ENCODE measurements around the gene TXNRD3. TPM values are rescaled to one million over a fixed set of nuclear protein-coding genes. Genes with fewer than 3 reads are reported as not detected.

Gene TXNRD3
- total RNA-seq, 3 donors from 2014 or later: 11.8 to 19.3 (median 16.4) TPM

DNA sequence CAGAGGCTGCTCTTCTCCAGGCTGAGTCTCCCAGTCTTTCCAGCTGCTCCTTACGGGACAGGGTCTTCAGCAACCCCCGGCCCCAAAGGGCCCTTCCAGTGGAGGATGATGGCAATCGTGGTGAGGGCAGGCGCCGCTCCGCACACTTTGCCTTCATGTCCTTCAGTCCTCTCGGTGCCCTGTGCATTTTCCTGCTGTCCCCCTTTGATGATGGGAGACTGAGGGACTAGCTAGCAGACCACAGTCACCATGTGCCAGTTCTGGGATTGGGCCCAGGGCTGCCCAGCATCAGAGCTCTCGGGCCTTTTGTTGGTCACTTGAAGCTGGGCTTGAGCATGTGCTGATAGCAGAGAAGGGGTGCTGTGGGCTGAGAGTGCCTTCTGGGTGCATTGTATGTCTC lies 8.8 kb upstream of the TXNRD3 start:
- no peaks in the 10 kb centered on the region for H3K36me3 ChIP-seq
- H3K4me1 ChIP-seq: no peaks in the 10 kb centered on the region
- DNase-seq (ENCODE audit: low spot score in 2 of 2): no peak
- H3K27me3 ChIP-seq: peaks cover 0 to 32% of the 10 kb centered on the region in 2 donors
- H3K4me3 ChIP-seq: no peak overlapping the region
- no peaks in the 10 kb centered on the region for H3K9me3 ChIP-seq
- no peak for TF ChIP-seq POLR2A (IDR thresholded peaks at IDR 0.05)
- TF ChIP-seq POLR2AphosphoS5 (IDR thresholded peaks at IDR 0.05): no peak
- TF ChIP-seq, protein P1, sequence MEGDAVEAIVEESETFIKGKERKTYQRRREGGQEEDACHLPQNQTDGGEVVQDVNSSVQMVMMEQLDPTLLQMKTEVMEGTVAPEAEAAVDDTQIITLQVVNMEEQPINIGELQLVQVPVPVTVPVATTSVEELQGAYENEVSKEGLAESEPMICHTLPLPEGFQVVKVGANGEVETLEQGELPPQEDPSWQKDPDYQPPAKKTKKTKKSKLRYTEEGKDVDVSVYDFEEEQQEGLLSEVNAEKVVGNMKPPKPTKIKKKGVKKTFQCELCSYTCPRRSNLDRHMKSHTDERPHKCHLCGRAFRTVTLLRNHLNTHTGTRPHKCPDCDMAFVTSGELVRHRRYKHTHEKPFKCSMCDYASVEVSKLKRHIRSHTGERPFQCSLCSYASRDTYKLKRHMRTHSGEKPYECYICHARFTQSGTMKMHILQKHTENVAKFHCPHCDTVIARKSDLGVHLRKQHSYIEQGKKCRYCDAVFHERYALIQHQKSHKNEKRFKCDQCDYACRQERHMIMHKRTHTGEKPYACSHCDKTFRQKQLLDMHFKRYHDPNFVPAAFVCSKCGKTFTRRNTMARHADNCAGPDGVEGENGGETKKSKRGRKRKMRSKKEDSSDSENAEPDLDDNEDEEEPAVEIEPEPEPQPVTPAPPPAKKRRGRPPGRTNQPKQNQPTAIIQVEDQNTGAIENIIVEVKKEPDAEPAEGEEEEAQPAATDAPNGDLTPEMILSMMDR (IDR thresholded peaks at IDR 0.05): no peak
- intact Hi-C loops (cut with DNase I; ENCODE audit: low total_unique reads): no loop called here
- H3K27ac ChIP-seq: no peak overlapping the region

DNA sequence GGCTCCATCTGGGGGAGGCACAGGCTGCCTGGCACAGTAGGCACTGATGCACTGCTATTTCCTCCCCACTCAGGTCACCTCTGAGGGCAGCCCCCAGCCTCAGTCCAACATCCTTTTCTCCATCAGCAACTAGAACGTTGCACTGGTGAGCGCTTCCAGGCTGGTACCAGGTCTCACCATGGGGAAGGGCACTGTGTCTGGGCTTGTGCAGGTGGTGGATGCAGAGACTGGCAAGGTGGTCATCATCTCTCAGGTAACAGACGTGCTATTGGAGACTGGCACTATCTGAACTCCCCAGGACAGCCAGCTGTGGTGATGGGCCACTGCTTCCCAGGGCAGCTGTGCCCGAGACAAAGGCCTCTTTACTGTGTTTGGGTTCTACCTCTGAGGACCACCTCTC lies 8.3 kb upstream of the TXNRD3 start:
- TF ChIP-seq POLR2A (IDR thresholded peaks at IDR 0.05): no peak
- TF ChIP-seq, protein P1 (IDR thresholded peaks at IDR 0.05): no peak
- TF ChIP-seq POLR2AphosphoS5 (IDR thresholded peaks at IDR 0.05): no peak
- intact Hi-C loops (cut with DNase I; ENCODE audit: low total_unique reads): no loop called here

DNA sequence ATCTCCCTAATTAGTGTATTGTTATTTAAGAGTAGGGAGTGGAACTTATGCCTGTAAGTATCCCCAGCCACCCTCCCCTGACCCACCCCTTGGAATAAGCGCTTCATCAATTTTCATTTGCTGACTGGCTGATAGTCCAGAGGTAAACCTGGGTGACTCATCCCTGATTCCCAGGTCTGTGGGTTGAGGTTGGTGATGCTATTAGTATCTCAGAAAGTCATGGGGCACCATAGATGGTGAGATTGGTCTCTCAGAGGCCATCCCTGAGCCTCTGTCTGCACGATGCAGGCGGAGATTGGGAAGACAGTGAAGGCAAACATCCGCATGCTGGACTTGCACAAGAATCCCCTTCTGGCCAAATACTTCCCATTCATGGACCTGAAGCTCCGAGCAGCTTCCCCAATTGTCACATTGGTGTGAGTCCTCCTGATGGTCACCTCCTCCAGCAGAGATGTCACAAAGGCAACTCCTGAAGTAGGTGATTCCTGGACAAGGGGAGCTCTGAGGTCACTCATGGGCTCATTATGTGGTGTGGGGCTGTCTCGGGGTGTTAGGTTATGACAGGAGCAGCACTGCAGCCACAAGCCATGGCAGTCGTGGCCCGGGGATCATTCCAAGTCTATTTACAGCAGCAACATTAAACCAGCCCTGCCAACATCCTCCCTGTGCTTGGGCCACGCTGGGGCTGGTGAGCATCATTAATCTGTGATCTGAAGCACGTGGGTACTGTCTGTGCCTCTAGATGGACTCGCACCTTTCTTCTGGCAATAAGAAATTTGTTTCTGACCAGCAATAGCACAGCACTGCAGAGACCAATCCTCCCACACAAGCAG lies 6.8 kb upstream of the TXNRD3 start:
- intact Hi-C loops (cut with DNase I; ENCODE audit: low total_unique reads): no loop called here

More for the DNA sequence above, 8.3 kb upstream of the TXNRD3 start:
- DNase-seq (ENCODE audit: low spot score in 2 of 2): no peak
- Histone ChIP-seq H3K4me1 (no peaks in the 10 kb centered on the region), H3K36me3 (no peaks in the 10 kb centered on the region), H3K27ac (no peak overlapping the region), H3K27me3 (peaks cover 0 to 32% of the 10 kb centered on the region in 2 donors), H3K4me3 (no peak overlapping the region), H3K9me3 (no peaks in the 10 kb centered on the region)

DNA sequence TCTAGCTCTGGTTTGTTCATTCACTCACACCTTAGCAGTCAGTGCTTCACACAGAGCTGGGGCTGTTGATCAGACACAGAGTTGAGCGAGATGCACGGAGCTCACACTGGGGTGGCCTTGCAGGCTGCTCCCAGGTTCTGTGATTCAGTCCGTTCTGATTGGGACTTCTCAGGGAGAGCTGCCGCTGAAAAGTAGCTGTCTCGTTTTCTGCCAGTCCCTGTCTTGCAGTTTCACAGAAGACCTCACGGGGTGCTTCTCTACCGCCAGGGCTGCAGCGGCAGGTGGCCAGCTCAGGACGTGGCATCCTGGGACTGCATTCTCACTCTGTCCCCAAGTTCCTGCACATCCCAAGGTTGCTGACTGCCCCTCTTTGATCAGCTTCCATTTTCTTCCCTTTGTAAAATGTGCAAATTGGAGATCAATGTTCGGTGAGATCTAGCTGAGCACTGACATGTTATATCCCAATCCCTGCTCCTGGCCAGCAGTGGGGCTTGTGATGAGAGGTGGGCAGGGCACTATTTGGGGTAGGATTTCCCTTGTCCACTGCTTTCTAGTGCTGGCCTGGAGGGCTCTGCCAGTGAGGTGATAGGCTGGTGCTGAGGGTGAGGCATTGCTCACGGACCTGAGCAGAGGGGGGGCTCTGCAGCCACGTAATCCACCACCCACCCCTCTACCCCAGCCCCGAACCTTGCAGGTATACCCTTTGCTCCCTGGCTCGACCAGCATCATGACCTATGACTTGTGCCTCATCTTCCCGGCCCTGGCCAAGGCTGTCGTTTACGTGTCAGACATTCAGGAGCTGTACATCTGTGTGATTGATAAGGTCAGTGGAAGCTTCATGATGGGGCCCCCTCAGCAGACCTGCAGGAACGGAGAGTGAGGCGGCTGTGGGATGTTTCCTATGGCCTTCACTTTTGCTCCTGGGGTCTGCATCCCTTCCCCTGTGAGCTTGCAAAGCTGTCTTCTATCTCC lies 5.3 kb upstream of the TXNRD3 start:
- peaks cover 0 to 32% of the 10 kb centered on the region in 2 donors for H3K27me3 ChIP-seq

More for the DNA sequence above, 6.8 kb upstream of the TXNRD3 start:
- TF ChIP-seq, protein P1 (IDR thresholded peaks at IDR 0.05): no peak
- no peak for TF ChIP-seq POLR2AphosphoS5 (IDR thresholded peaks at IDR 0.05)
- no peak for TF ChIP-seq POLR2A (IDR thresholded peaks at IDR 0.05)
- DNase-seq (ENCODE audit: low spot score in 2 of 2): no peak
- Histone ChIP-seq H3K4me3 (no peak overlapping the region), H3K9me3 (no peaks in the 10 kb centered on the region), H3K27me3 (peaks cover 0 to 32% of the 10 kb centered on the region in 2 donors), H3K36me3 (no peaks in the 10 kb centered on the region), H3K4me1 (no peaks in the 10 kb centered on the region), H3K27ac (no peak overlapping the region)

More for the DNA sequence above, 5.3 kb upstream of the TXNRD3 start:
- Histone ChIP-seq H3K4me1 (no peaks in the 10 kb centered on the region), H3K27ac (no peak overlapping the region), H3K9me3 (no peaks in the 10 kb centered on the region), H3K4me3 (no peak overlapping the region), H3K36me3 (no peaks in the 10 kb centered on the region)
- DNase-seq (ENCODE audit: low spot score in 2 of 2): no peak
- intact Hi-C loops (cut with DNase I; ENCODE audit: low total_unique reads): no loop called here
- TF ChIP-seq, protein P1 (IDR thresholded peaks at IDR 0.05): peak in 2 of 3 donors; percentile 18 to 32
- TF ChIP-seq POLR2A (IDR thresholded peaks at IDR 0.05): no peak
- no peak for TF ChIP-seq POLR2AphosphoS5 (IDR thresholded peaks at IDR 0.05)

Data from breast epithelium (tissue), 4 donors.